Brain microvascular endothelial cell (primary cell): ENCODE measurements around the gene CFAP74.

Experiments
- DNase-seq: peaks from one replicate; pipeline ENCODE4 v3.0.0-alpha.2; 2020
- H3K27ac ChIP-seq: fragments of 250-450 bp; sonication (Bioruptor Pico); 2 replicates; pipeline ENCODE4 v1.5.1; 2020; ENCODE audit warnings: mild to moderate bottlenecking, moderate library complexity
- H3K27me3 ChIP-seq: fragments of 250-450 bp; sonication (Bioruptor Pico); replicated peaks from 2 replicates; pipeline ENCODE4 v1.5.1; 2020; ENCODE audit warnings: mild to moderate bottlenecking
- H3K36me3 ChIP-seq: fragments of 250-450 bp; sonication (Bioruptor Pico); replicated peaks from 2 replicates; pipeline ENCODE4 v1.5.1; 2020; ENCODE audit warnings: mild to moderate bottlenecking
- H3K4me3 ChIP-seq: 2 replicates; pipeline ENCODE4 v1.5.1; 2011; ENCODE audit warnings: low read depth, mild to moderate bottlenecking, control low read depth, low read length, moderate library complexity
- in situ Hi-C: cut with HindIII; loops from 2 replicates; pipeline ENCODE4 v1.10.0; 2017; ENCODE audit warnings: low sequenced_read_pairs, low pct_ligation_motif_present
- TF ChIP-seq, protein P1 (sequence below): IDR thresholded peaks from 2 replicates; pipeline ENCODE4 v1.5.1; 2011; ENCODE audit warnings: low read depth, mild to moderate bottlenecking, moderate library complexity, low read length, control low read depth, inconsistent platforms; ENCODE audit errors: missing control alignments

The CFAP74 gene

DNA sequence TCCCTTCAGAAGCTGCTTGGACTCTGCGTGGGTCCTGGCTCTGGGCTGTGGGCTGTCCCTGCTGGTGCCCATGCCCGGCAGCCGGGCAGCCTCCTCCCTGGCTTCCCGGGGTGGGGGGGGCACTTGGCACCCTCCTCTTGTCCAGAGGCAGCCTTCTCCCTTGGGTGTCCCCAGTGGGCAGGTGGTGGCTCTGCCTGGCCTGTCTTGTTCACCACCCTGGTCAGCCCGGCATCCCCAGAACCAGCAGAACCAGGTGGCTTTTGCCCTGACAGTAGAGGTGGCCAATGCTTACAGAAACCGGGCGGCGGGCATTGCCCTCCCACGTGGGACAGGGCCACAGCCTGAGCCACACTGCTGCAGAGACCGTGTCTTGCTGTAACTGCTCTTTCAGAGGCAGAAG lies 38.0 kb downstream of the CFAP74 start:
- no peak overlapping the region for H3K4me3 ChIP-seq
- H3K27ac ChIP-seq = no peak overlapping the region
- peaks cover 8% of the 10 kb centered on the region for H3K27me3 ChIP-seq
- TF ChIP-seq, protein P1, sequence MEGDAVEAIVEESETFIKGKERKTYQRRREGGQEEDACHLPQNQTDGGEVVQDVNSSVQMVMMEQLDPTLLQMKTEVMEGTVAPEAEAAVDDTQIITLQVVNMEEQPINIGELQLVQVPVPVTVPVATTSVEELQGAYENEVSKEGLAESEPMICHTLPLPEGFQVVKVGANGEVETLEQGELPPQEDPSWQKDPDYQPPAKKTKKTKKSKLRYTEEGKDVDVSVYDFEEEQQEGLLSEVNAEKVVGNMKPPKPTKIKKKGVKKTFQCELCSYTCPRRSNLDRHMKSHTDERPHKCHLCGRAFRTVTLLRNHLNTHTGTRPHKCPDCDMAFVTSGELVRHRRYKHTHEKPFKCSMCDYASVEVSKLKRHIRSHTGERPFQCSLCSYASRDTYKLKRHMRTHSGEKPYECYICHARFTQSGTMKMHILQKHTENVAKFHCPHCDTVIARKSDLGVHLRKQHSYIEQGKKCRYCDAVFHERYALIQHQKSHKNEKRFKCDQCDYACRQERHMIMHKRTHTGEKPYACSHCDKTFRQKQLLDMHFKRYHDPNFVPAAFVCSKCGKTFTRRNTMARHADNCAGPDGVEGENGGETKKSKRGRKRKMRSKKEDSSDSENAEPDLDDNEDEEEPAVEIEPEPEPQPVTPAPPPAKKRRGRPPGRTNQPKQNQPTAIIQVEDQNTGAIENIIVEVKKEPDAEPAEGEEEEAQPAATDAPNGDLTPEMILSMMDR = no peak
- no peak for DNase-seq
- in situ Hi-C loops = no loop called here
- no peaks in the 10 kb centered on the region for H3K36me3 ChIP-seq

DNA sequence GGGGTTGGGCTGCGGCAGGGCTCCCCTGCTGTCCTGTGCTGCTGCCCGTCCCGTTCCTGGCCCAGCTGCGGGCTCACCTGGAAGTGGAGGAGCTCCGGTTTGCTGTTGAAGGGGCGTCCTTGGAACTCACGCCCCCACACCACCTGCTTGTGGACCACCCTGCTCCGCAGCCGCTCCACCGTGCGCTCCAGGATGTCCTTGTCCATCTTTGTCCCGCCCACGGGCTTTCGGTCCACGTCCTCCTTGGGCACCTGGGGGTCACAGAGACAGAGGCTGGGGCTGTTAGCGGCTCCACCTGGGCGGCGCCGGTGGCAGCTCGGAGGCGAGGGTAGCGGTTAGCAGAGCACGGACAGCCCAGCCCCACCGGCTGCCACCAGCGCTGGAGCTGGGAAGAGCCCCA lies 38.8 kb downstream of the CFAP74 start:
- Histone ChIP-seq H3K36me3 (no peaks in the 10 kb centered on the region), H3K4me3 (no peak overlapping the region), H3K27me3 (peaks cover 15% of the 10 kb centered on the region), H3K27ac (no peak overlapping the region)
- TF ChIP-seq, protein P1 = no peak
- in situ Hi-C loops = no loop called here
- DNase-seq = no peak

DNA sequence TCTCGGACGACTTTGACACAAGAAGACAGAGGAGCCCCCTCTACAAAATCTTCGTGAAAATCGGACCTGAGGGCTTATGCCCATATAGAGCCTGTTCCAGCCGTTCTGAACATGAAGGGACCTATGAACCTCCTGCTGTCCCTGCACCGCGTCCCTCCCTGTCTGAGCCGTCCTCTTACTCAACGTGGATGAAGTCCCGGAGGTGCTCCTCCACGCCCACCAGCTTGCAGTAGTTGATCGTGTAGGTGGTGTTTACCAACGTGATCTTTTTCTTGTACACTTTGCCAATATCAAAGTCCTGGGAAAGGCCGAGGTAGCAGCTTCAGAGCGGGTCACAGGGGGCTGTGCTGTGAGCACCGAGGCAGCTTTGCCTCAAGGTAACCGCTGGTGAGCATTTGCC lies 40.0 kb downstream of the CFAP74 start:
- no peak overlapping the region for H3K4me3 ChIP-seq
- in situ Hi-C loops = no loop called here
- H3K27ac ChIP-seq = no peak overlapping the region
- peaks cover 15% of the 10 kb centered on the region for H3K27me3 ChIP-seq
- DNase-seq = no peak
- no peaks in the 10 kb centered on the region for H3K36me3 ChIP-seq
- TF ChIP-seq, protein P1 = no peak

DNA sequence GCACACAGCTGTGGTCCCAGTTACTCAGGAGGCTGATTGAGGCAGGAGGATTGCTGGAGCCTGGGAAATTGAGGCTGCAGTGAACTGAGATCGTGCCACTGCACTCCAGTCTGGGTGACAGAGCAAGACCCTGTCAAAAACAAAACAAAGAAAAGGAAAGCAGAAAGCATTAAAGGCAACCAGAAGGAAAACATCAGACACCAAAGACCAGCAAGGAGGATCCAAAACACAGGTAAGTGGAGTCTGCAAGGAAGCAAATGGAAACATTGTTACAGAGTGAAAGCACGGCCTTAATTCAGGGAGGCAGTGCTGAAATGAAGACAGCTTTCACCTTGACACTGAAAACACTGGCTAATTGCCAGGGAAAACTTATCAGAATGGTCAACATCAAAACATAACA lies 40.8 kb downstream of the CFAP74 start:
- no peak for DNase-seq
- peaks cover 15% of the 10 kb centered on the region for H3K27me3 ChIP-seq
- no peak overlapping the region for H3K27ac ChIP-seq
- in situ Hi-C loops = no loop called here
- no peak overlapping the region for H3K4me3 ChIP-seq
- TF ChIP-seq, protein P1 = no peak
- H3K36me3 ChIP-seq = no peaks in the 10 kb centered on the region

DNA sequence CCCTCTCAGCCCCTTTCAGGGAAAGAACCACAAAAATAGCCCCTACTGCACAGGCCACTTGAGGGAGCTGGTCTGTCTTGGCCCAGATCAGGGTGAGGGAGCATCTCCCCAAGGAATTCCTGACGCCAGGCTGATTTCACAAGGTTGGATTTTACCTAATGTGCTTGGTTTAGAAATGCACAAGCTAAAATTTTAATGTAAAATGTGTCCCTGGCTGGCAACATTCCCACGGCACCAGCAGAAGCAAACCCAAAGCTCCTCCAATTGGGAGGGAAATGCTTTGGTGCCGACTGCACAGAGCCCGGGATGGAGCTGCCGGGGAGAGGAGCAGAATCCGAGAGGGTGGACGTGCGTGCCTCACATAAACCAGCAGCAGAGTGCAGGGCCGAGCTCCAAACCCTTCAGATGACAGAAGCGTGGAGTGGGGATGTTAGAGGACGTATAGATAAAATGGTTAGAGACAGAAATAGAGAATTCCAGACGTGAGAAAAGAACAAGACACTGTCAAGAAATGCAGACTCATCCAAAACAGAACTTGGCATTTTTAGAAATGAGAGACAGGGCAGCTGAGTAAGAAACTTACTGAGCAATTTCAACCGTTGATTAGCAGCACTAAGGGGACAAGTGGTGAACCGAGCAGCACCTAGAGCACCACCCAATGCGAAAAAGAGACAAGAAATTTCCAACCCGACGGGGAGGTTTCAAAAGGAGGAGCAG lies 42.9 kb downstream of the CFAP74 start:
- Histone ChIP-seq H3K4me3 (no peak overlapping the region), H3K36me3 (no peaks in the 10 kb centered on the region), H3K27me3 (peaks cover 15% of the 10 kb centered on the region), H3K27ac (no peak overlapping the region)
- no peak for DNase-seq
- TF ChIP-seq, protein P1 = no peak
- in situ Hi-C loops = no loop called here

DNA sequence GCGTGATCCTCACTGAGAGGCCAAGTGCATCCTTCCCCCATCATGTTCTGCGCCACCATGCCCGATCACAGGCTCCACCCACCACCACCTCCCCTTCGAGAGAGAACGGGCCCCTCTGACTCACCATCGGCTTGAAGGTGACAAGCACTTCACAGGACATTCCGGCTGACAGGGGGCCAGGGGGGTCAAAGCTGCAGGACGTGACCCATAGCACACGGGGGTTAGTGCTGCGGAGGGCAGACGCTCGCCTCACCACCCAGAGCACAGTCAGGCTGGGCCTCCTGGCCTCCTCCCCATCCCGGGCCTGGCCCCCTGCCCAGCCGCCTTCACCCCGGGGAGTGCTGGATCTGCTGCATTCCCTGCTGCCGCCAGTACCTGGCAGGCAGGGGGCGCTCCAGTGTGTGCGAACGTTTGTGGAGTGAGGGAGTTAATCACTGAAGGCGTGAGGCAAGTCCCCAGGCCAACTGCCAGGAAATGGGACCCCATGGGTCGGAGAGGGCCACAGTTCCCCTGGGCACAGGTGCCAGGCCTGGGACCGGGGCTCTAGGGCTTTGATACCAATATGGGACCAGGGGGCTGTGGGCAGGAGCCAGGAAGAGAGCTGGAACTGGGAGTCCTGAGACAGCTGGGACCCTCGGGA lies 43.6 kb downstream of the CFAP74 start:
- no peak overlapping the region for H3K27ac ChIP-seq
- TF ChIP-seq, protein P1 = peak; percentile 92
- no peak overlapping the region for H3K4me3 ChIP-seq
- in situ Hi-C loops = no loop called here
- H3K27me3 ChIP-seq = peaks cover 15% of the 10 kb centered on the region
- H3K36me3 ChIP-seq = no peaks in the 10 kb centered on the region
- DNase-seq = peak; percentile 52
